GM18858 (cell line): ENCODE results near the gene CNOT2.
A peak's percentile ranks its signal among the peaks of the same experiment; 100 is the strongest.

Source experiments
- ATAC-seq: cut with Tn5 transposase; IDR thresholded peaks from one replicate; pipeline ENCODE4 v1.9.1; 2021; ENCODE audit not compliant: unreplicated experiment

The CNOT2 gene

GRCh38 chr12:70251661-70252060, 8.4 kb downstream of the CNOT2 start:
- no peak for ATAC-seq

GRCh38 chr12:70252832-70253231, 9.6 kb downstream of the CNOT2 start:
- no peak for ATAC-seq

GRCh38 chr12:70254225-70254624, 11.0 kb downstream of the CNOT2 start:
- no peak for ATAC-seq

GRCh38 chr12:70254846-70255245, 11.6 kb downstream of the CNOT2 start:
- ATAC-seq = no peak

GRCh38 chr12:70255311-70255710, 12.1 kb downstream of the CNOT2 start:
- ATAC-seq = no peak

- ATAC-seq = no peak
These were observed 15.6 kb downstream of the CNOT2 start for GRCh38 chr12:70258605-70259403.

- ATAC-seq = peak; percentile 52
These were observed 17.4 kb downstream of the CNOT2 start for GRCh38 chr12:70260646-70261045.

- no peak for ATAC-seq
These were observed 21.0 kb downstream of the CNOT2 start for GRCh38 chr12:70264067-70264867.

- no peak for ATAC-seq
These were observed 21.9 kb downstream of the CNOT2 start for GRCh38 chr12:70265132-70265531.

GRCh38 chr12:70267550-70267949, 24.3 kb downstream of the CNOT2 start:
- ATAC-seq = no peak

GRCh38 chr12:70268972-70269371, 25.7 kb downstream of the CNOT2 start:
- no peak for ATAC-seq

- ATAC-seq = no peak
These were observed 26.9 kb downstream of the CNOT2 start for GRCh38 chr12:70270108-70270507.

- no peak for ATAC-seq
These were observed 27.8 kb downstream of the CNOT2 start for GRCh38 chr12:70271025-70271424.

GRCh38 chr12:70272510-70272909, 29.3 kb downstream of the CNOT2 start:
- ATAC-seq = no peak

GRCh38 chr12:70275045-70275444, 31.8 kb downstream of the CNOT2 start:
- no peak for ATAC-seq

- no peak for ATAC-seq
These were observed 34.7 kb downstream of the CNOT2 start for GRCh38 chr12:70277973-70278372.

GRCh38 chr12:70278945-70279344, 35.7 kb downstream of the CNOT2 start:
- ATAC-seq = no peak

- ATAC-seq = no peak
These were observed 40.0 kb downstream of the CNOT2 start for GRCh38 chr12:70283232-70283631.

GRCh38 chr12:70288817-70289216, 45.6 kb downstream of the CNOT2 start:
- no peak for ATAC-seq

- no peak for ATAC-seq
These were observed 46.9 kb downstream of the CNOT2 start for GRCh38 chr12:70290116-70290515.

- no peak for ATAC-seq
These were observed 49.0 kb downstream of the CNOT2 start for GRCh38 chr12:70292017-70292776.
